Hematopoietic multipotent progenitor cell treated with erythropoietin and hydrocortisone succinate and interleukin-3 and kit ligand, for 15 days (in vitro differentiated cells): ENCODE data around the gene BCL6B.
A peak's percentile ranks its signal among the peaks of the same experiment; 100 is the strongest.

Experiments used
- DNase-seq: peaks from one replicate; pipeline ENCODE4 v3.0.0-alpha.2; 2015; ENCODE audit warnings: low spot score

The BCL6B gene

GRCh38 chr17:7007143-7007542 is 15.7 kb upstream of the BCL6B start:
- DNase-seq, result no peak

GRCh38 chr17:7010523-7010922 is 12.3 kb upstream of the BCL6B start:
- no peak for DNase-seq

- DNase-seq, result no peak
Observed at GRCh38 chr17:7011415-7011814, 11.4 kb upstream of the BCL6B start.

GRCh38 chr17:7011942-7012254 is 11.0 kb upstream of the BCL6B start:
- DNase-seq, result no peak

GRCh38 chr17:7014261-7014994 is 8.4 kb upstream of the BCL6B start:
- peak; percentile 97 for DNase-seq

- DNase-seq, result no peak
Observed at GRCh38 chr17:7014995-7015958, 7.6 kb upstream of the BCL6B start.

- DNase-seq, result no peak
Observed at GRCh38 chr17:7016418-7016817, 6.4 kb upstream of the BCL6B start.

- DNase-seq, result no peak
Observed at GRCh38 chr17:7016886-7017826, 5.7 kb upstream of the BCL6B start.

- DNase-seq, result no peak
Observed at GRCh38 chr17:7017827-7018200, 5.0 kb upstream of the BCL6B start.

- DNase-seq, result no peak
Observed at GRCh38 chr17:7018331-7018964, 4.4 kb upstream of the BCL6B start.

GRCh38 chr17:7019367-7019766 is 3.5 kb upstream of the BCL6B start:
- DNase-seq, result no peak

GRCh38 chr17:7019839-7020519 is 2.9 kb upstream of the BCL6B start:
- DNase-seq, result no peak

- DNase-seq, result no peak
Observed at GRCh38 chr17:7020894-7021664, 1.8 kb upstream of the BCL6B start.

GRCh38 chr17:7021993-7022778 is 664 bp upstream of the BCL6B start:
- DNase-seq, result peak; percentile 78

GRCh38 chr17:7023576-7024401 is 939 bp downstream of the BCL6B start:
- DNase-seq, result peak; percentile 93

- no peak for DNase-seq
Observed at GRCh38 chr17:7024402-7024785, 1.5 kb downstream of the BCL6B start.

GRCh38 chr17:7025245-7025644 is 2.4 kb downstream of the BCL6B start:
- no peak for DNase-seq

- no peak for DNase-seq
Observed at GRCh38 chr17:7026471-7027115, 3.7 kb downstream of the BCL6B start.
